Measurements from ENCODE around the gene AMZ1. TPM values are rescaled to one million over a fixed set of nuclear protein-coding genes. Genes with fewer than 3 reads are reported as not detected.
"Not testable (repeated sequence)": the region's sequence is repeated elsewhere in the genome, so short reads cannot be mapped to it uniquely, and the experiment has no call there.

The AMZ1 gene
- total RNA-seq, 4 donors from 2014 or later: under 0.01 to 1.2 (median 0.53) TPM

DNA sequence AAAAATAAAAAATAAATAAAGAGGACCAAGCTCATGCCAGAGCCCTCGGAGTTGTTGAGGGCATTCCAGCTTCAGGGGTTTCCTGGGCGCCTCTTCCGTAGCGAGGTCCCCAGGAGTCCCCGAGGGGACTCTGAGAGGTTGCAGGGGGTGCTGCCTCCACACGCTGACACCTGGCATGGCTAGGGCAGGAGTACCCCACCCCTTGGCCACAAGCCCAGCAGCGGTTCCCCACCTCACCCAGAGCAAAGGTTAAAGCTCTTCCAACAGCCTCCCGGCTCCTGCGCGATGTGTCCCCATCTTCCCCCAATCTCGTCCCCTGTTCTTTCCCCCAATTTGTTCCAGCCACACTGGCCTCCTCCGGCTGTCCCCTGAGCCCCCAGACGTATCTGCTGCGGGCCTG lies 4.5 kb downstream of the AMZ1 start:
- WGBS: 86% methylated on average over 13 of the region's 14 CpGs
- TF ChIP-seq EP300 (IDR thresholded peaks at IDR 0.05): no peak
- no peak for TF ChIP-seq POLR2AphosphoS5 (IDR thresholded peaks at IDR 0.05)
- TF ChIP-seq, protein P1, sequence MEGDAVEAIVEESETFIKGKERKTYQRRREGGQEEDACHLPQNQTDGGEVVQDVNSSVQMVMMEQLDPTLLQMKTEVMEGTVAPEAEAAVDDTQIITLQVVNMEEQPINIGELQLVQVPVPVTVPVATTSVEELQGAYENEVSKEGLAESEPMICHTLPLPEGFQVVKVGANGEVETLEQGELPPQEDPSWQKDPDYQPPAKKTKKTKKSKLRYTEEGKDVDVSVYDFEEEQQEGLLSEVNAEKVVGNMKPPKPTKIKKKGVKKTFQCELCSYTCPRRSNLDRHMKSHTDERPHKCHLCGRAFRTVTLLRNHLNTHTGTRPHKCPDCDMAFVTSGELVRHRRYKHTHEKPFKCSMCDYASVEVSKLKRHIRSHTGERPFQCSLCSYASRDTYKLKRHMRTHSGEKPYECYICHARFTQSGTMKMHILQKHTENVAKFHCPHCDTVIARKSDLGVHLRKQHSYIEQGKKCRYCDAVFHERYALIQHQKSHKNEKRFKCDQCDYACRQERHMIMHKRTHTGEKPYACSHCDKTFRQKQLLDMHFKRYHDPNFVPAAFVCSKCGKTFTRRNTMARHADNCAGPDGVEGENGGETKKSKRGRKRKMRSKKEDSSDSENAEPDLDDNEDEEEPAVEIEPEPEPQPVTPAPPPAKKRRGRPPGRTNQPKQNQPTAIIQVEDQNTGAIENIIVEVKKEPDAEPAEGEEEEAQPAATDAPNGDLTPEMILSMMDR (IDR thresholded peaks at IDR 0.05): no peak
- no peak for TF ChIP-seq POLR2A (IDR thresholded peaks at IDR 0.05; ENCODE audit: low read depth)
- Histone ChIP-seq H3K27me3 (peaks cover 0 to 28% (median 14%) of the 10 kb centered on the region in 4 donors), H3K36me3 (no peaks in the 10 kb centered on the region), H3K4me1 (peaks cover 9 to 18% (median 14%) of the 10 kb centered on the region in 4 donors), H3K4me3 (no peak overlapping the region), H3K27ac (replicated peaks in 1 of 4) (no peak overlapping the region), H3K9me3 (no peaks in the 10 kb centered on the region)
- intact Hi-C loops (cut with DNase I): no loop called here
- DNase-seq (ENCODE audit: extremely low spot score): no peak

DNA sequence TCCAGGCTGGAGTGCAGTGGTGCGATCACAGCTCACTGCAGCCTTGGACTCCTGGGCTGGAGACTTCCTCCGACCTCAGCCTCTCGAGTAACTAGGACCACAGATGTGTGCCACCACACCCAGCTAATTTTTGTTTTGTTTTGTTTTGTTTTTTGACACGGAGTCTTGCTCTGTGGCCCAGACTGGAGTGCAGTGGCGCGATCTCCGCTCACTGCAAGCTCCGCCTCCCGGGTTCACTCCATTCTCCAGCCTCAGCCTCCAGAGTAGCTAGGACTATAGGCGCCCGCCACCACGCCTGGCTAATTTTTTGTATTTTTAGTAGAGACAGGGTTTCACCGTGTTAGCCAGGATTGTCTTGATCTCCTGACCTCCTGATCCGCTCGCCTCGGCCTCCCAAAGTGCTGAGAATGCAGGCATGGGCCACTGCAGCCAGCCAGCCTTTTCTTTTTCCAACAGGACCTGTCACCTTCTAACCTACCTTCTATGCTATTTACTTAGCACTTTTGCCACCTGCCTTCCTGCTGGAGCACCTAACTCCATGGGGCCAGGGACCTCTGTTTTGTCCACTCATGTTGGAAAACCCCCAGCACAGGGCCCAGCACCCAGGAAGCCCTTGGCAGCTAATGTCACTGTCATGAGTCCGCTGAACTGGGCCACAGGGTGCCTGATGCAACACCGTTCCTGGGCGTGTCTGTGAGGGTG lies 5.6 kb downstream of the AMZ1 start:
- H3K4me1 ChIP-seq; DNase-seq (ENCODE audit: extremely low spot score); H3K4me3 ChIP-seq; H3K27ac ChIP-seq (replicated peaks in 1 of 4); H3K9me3 ChIP-seq; intact Hi-C loops (cut with DNase I); H3K36me3 ChIP-seq: not testable (repeated sequence)
- 90% methylated on average over 18 of the region's 19 CpGs for WGBS
- peaks cover 0 to 17% (median 5%) of the 10 kb centered on the region in 4 donors for H3K27me3 ChIP-seq

DNA sequence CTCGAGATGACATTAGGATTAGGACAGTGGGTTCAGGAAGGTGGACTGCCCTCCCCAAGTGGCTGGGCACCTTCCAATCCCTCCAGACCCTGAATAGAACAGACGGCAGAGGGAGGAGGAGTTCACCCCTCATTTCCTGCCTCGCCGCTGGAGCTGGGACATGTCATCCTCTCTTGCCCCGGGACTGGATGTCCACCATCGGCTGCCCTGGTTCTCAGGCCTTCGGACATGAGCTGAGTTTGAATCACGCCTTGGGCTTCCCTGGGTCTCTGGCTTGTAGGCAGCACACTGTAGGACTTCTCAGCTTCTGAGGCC lies 6.1 kb downstream of the AMZ1 start:
- H3K27me3 ChIP-seq: peaks cover 0 to 12% (median 1%) of the 10 kb centered on the region in 4 donors
- WGBS: 63% methylated on average over 7 of the region's 8 CpGs
- H3K27ac ChIP-seq (replicated peaks in 1 of 4); H3K36me3 ChIP-seq; H3K4me1 ChIP-seq; DNase-seq (ENCODE audit: extremely low spot score); H3K9me3 ChIP-seq; H3K4me3 ChIP-seq; intact Hi-C loops (cut with DNase I): not testable (repeated sequence)

DNA sequence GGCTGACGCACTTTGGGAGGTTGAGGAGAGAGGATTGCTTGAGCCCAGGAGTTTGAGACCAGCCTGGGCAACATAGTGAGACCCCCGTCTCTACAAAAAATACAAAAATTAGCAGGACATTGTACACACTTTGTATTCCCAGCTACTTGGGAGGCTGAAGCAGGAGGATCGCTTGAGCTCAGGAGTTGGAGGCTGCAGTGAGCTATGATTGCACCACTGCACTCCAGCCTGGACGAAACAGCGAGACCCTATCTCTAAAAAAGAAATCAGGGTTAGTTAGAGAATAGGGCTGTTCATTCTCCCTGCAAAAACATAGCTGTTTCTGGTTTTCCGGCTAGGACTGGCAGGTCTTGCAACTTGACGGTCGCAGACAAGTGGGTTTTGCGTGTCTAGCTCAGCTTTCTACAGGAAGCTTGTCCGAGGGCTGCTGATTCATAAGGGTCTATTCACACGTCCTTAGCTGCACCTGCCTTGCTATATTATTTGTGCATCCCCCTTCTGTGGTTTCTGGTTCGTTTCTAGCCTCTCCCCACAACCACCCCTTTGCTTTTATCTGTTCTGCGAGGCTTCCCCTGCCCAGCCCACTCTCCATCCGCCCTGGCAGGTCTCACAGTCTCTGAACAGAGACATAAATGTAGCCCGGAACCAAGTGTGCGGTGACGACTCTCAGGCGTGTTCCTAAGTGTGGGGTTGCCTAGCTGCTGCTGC lies 10.7 kb downstream of the AMZ1 start:
- H3K27ac ChIP-seq (replicated peaks in 1 of 4): no peak overlapping the region
- WGBS: 75% methylated on average over 18 of the region's 18 CpGs
- no peaks in the 10 kb centered on the region for H3K27me3 ChIP-seq
- no peaks in the 10 kb centered on the region for H3K9me3 ChIP-seq
- TF ChIP-seq POLR2A (IDR thresholded peaks at IDR 0.05; ENCODE audit: low read depth) (no peak), POLR2AphosphoS5 (IDR thresholded peaks at IDR 0.05) (no peak), EP300 (IDR thresholded peaks at IDR 0.05) (no peak)
- TF ChIP-seq, protein P1 (IDR thresholded peaks at IDR 0.05): no peak
- intact Hi-C loops (cut with DNase I): no loop called here
- H3K36me3 ChIP-seq: no peaks in the 10 kb centered on the region
- no peak for DNase-seq (ENCODE audit: extremely low spot score)
- H3K4me1 ChIP-seq: peaks cover 0 to 12% (median 5%) of the 10 kb centered on the region in 4 donors
- H3K4me3 ChIP-seq: no peak overlapping the region

DNA sequence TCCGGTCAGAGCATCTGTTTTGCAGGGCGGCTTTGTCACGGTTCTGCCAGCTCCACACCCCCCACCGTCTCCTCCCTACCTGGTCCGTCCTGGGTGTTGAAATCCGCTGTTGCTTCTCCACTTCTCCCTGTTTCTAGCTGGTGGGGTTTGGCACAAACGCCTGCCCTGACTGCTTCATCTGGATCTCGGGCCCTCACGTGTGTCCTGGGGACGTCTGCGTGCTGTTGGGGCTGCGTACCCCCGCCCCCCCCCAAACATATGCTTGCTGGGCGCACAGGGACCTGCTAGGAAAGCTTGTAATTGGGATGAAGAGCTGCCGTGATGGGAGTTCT lies 11.3 kb downstream of the AMZ1 start:
- Histone ChIP-seq H3K27ac (replicated peaks in 1 of 4) (no peak overlapping the region), H3K36me3 (no peaks in the 10 kb centered on the region), H3K9me3 (no peaks in the 10 kb centered on the region), H3K4me1 (peaks cover 0 to 12% (median 5%) of the 10 kb centered on the region in 4 donors), H3K27me3 (no peaks in the 10 kb centered on the region), H3K4me3 (no peak overlapping the region)
- intact Hi-C loops (cut with DNase I): no loop called here
- no peak for DNase-seq (ENCODE audit: extremely low spot score)
- TF ChIP-seq POLR2A (IDR thresholded peaks at IDR 0.05; ENCODE audit: low read depth) (no peak), POLR2AphosphoS5 (IDR thresholded peaks at IDR 0.05) (no peak), EP300 (IDR thresholded peaks at IDR 0.05) (no peak)
- TF ChIP-seq, protein P1 (IDR thresholded peaks at IDR 0.05): no peak
- 85% methylated on average over 11 of the region's 15 CpGs for WGBS
